Measurements from ENCODE around the gene UNCX.
"Not testable (repeated sequence)": the region's sequence is repeated elsewhere in the genome, so short reads cannot be mapped to it uniquely, and the experiment has no call there.

UNCX gene

DNA sequence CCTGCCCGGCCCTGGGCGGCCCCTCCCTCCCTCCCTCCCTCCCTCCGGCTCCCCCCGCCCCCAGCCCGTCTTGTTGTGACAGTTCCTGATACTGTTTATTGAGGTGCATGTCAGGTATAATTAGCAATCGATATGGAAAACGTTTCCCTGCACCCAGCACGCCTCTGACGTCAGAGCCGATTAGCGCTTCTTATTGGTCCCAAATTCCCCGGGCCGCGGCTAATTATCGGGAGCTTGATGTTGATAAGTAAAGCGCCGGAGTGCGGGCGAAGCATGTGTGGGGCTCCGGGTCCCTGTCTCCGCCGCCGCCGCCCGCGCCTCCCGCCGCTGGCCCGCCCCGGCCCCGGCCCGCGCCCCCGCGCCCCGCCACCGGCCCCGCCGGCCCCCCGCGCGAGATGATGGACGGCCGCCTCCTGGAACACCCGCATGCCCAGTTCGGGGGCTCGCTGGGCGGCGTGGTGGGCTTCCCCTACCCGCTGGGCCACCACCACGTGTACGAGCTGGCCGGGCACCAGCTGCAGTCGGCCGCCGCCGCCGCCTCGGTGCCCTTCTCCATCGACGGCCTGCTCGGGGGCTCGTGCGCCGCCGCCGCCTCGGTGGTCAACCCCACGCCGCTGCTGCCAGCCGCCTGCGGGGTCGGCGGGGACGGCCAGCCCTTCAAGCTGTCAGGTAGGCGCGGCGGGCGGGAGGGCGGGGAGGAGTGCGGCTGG is at the start of gene UNCX:
UNCX (plus strand) TSS at position 250 of the 710 bp plus-strand sequence; CDS start at position 396, 146 bp downstream.
- Mint-ChIP-seq H3K4me3 (no peak within 1 kb of the TSS), H3K27ac (peak within 1 kb of the TSS; percentile 79), H3K36me3 (peaks cover 1% of the 10 kb centered on the region), H3K9me3 (no peaks in the 10 kb centered on the region), H3K27me3 (peaks cover 15% of the 10 kb centered on the region), H3K4me1 (peaks cover 2% of the 10 kb centered on the region)
- no peak for DNase-seq (ENCODE audit: low spot score in 2 of 2)
- ATAC-seq (ENCODE audit: low read depth): no peak

GRCh38 chr7:1187127-1187526 is 45.5 kb upstream of the UNCX start:
- H3K36me3 Mint-ChIP-seq: peaks cover 4% of the 10 kb centered on the region
- peaks cover 5% of the 10 kb centered on the region for H3K4me1 Mint-ChIP-seq
- H3K9me3 Mint-ChIP-seq: peaks cover 5% of the 10 kb centered on the region
- no peak overlapping the region for H3K27ac Mint-ChIP-seq
- DNase-seq (ENCODE audit: low spot score in 2 of 2) (no peak), ATAC-seq (ENCODE audit: low read depth) (no peak)
- peaks cover 13% of the 10 kb centered on the region for H3K27me3 Mint-ChIP-seq
- no peak overlapping the region for H3K4me3 Mint-ChIP-seq

- ATAC-seq (ENCODE audit: low read depth) (no peak), DNase-seq (ENCODE audit: low spot score in 2 of 2) (no peak)
- Mint-ChIP-seq H3K36me3 (peaks cover 4% of the 10 kb centered on the region), H3K27me3 (peaks cover 18% of the 10 kb centered on the region), H3K9me3 (peaks cover 5% of the 10 kb centered on the region), H3K4me1 (peaks cover 7% of the 10 kb centered on the region), H3K27ac (peak overlapping the region; percentile 90), H3K4me3 (no peak overlapping the region)
Observed at GRCh38 chr7:1188720-1189294, 43.9 kb upstream of the UNCX start.

GRCh38 chr7:1189986-1190772 is 42.5 kb upstream of the UNCX start:
- peaks cover 18% of the 10 kb centered on the region for H3K27me3 Mint-ChIP-seq
- H3K4me3 Mint-ChIP-seq: no peak overlapping the region
- H3K27ac Mint-ChIP-seq: no peak overlapping the region
- ATAC-seq (ENCODE audit: low read depth) (no peak), DNase-seq (ENCODE audit: low spot score in 2 of 2) (no peak)
- peaks cover 4% of the 10 kb centered on the region for H3K36me3 Mint-ChIP-seq
- H3K9me3 Mint-ChIP-seq: peaks cover 5% of the 10 kb centered on the region
- peaks cover 7% of the 10 kb centered on the region for H3K4me1 Mint-ChIP-seq

DNA sequence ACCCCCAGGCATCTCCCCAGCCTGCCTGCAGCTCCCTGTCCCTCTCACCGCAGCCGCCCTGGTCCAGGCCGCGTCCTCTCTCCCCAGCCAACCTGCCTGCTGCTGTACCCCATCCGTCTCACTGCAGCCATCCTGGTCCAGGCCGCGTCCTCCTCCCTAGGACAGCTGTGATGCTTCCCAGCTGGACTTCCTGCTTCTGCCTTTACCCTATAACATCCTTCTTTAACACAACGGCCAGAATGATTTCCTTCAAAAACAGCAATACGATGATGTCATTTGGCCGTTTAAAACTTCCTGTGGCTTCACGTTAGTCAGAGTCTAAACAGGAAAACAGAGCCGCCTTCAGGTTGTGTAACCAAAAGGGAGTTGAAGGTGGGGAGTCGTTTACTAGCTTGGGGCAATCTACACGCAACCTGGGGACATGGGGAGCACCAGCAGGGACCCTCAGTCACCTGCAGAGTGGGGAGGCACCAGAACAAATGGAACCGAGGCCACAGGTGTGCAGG is 40.4 kb upstream of the UNCX start:
- peaks cover 7% of the 10 kb centered on the region for H3K4me1 Mint-ChIP-seq
- no peak overlapping the region for H3K4me3 Mint-ChIP-seq
- H3K27me3 Mint-ChIP-seq: peaks cover 18% of the 10 kb centered on the region
- peaks cover 5% of the 10 kb centered on the region for H3K9me3 Mint-ChIP-seq
- peaks cover 4% of the 10 kb centered on the region for H3K36me3 Mint-ChIP-seq
- H3K27ac Mint-ChIP-seq: no peak overlapping the region
- no peak for ATAC-seq (ENCODE audit: low read depth)
- DNase-seq (ENCODE audit: low spot score in 2 of 2): no peak

GRCh38 chr7:1193593-1194424 is 38.9 kb upstream of the UNCX start:
- Mint-ChIP-seq H3K9me3 (peaks cover under 1% of the 10 kb centered on the region), H3K27ac (no peak overlapping the region), H3K4me3 (no peak overlapping the region), H3K4me1 (peaks cover 3% of the 10 kb centered on the region), H3K27me3 (peaks cover 19% of the 10 kb centered on the region), H3K36me3 (no peaks in the 10 kb centered on the region)
- DNase-seq (ENCODE audit: low spot score in 2 of 2) (no peak), ATAC-seq (ENCODE audit: low read depth) (no peak)

GRCh38 chr7:1196441-1196840 is 36.2 kb upstream of the UNCX start:
- H3K4me1 Mint-ChIP-seq; H3K9me3 Mint-ChIP-seq; ATAC-seq (ENCODE audit: low read depth); H3K4me3 Mint-ChIP-seq; H3K27ac Mint-ChIP-seq; DNase-seq (ENCODE audit: low spot score in 2 of 2); H3K36me3 Mint-ChIP-seq: not testable (repeated sequence)
- peaks cover 12% of the 10 kb centered on the region for H3K27me3 Mint-ChIP-seq

DNA sequence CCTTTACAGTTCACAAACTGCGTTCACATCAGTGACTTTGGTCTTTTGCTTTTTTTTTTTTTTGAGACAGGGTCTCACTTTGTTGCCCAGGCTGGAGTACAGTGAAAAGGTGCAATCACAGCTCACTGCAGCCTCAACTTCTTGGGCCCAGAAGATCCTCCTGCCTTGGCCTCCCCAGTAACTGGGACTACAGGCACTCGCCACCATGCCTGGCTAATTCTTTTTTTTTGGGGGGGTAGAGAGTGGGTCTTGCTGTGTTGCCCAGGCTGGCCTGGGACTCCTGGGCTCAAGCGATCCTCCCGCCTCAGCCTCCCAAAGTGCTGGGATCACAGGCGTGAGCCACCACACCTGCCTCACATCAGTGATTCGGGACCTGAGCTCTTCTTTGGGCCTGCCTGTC is 35.7 kb upstream of the UNCX start:
- H3K4me3 Mint-ChIP-seq: no peak overlapping the region
- H3K36me3 Mint-ChIP-seq: no peaks in the 10 kb centered on the region
- DNase-seq (ENCODE audit: low spot score in 2 of 2) (no peak), ATAC-seq (ENCODE audit: low read depth) (no peak)
- peaks cover 3% of the 10 kb centered on the region for H3K4me1 Mint-ChIP-seq
- H3K27ac Mint-ChIP-seq: no peak overlapping the region
- H3K9me3 Mint-ChIP-seq: no peaks in the 10 kb centered on the region
- H3K27me3 Mint-ChIP-seq: peaks cover 11% of the 10 kb centered on the region

DNA sequence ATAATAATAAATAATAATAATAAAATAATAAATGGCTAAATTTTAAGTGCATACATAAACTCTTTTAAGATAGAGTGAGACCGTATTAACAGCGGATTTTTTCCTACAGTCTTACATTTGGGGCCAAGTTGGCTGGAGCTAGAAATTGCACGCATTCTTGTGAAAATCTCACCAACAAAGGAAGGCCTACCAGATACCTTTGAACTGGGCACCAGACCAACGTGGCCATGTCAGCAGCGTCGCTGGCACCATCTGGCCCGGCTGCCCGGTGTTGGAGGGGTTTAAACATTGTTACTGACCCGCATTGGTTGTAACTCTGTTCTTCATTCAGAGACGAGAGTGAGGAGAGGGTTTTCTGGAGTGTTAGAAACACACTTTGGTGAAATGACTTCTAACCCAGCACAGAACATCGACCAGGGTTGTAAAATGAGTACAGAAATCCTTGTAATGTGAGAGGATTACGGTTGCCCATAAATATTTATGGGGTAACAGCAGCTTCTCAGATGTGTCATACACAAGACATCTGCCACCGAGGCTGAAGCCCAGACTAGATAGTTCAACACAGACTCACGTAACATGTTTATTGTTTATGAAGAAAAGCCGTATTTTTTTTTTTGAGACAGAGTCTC is 34.6 kb upstream of the UNCX start:
- DNase-seq (ENCODE audit: low spot score in 2 of 2) (no peak), ATAC-seq (ENCODE audit: low read depth) (no peak)
- Mint-ChIP-seq H3K36me3 (no peaks in the 10 kb centered on the region), H3K4me3 (no peak overlapping the region), H3K27me3 (peaks cover 7% of the 10 kb centered on the region), H3K4me1 (no peaks in the 10 kb centered on the region), H3K27ac (no peak overlapping the region), H3K9me3 (no peaks in the 10 kb centered on the region)

DNA sequence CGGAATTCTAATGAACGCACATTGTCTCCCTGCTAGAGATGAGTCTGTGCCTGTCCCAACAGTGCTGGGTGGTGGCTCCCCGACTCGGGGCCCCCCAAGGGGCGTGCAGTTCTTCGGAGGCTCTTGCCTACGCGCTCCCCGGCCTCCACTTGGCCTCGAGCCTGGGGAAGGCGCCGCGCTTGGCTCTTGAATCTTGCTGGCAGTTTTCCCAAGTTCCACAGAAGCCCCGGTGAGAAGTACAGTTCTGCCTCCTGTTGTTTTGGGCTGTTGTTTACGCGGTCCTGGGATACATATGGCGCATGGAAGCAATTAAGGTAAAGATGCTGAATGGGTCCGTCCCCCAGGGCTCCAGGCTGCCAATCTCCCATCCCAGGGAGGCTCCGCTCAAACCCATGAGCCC is 32.6 kb upstream of the UNCX start:
- no peaks in the 10 kb centered on the region for H3K4me1 Mint-ChIP-seq
- no peak overlapping the region for H3K27ac Mint-ChIP-seq
- H3K4me3 Mint-ChIP-seq: no peak overlapping the region
- peaks cover 10% of the 10 kb centered on the region for H3K27me3 Mint-ChIP-seq
- no peak for ATAC-seq (ENCODE audit: low read depth)
- no peak for DNase-seq (ENCODE audit: low spot score in 2 of 2)
- no peaks in the 10 kb centered on the region for H3K9me3 Mint-ChIP-seq
- H3K36me3 Mint-ChIP-seq: no peaks in the 10 kb centered on the region

GRCh38 chr7:1201916-1202315 is 30.8 kb upstream of the UNCX start:
- no peak overlapping the region for H3K4me3 Mint-ChIP-seq
- no peaks in the 10 kb centered on the region for H3K36me3 Mint-ChIP-seq
- H3K27ac Mint-ChIP-seq: no peak overlapping the region
- peaks cover 6% of the 10 kb centered on the region for H3K27me3 Mint-ChIP-seq
- no peak for ATAC-seq (ENCODE audit: low read depth)
- no peak for DNase-seq (ENCODE audit: low spot score in 2 of 2)
- H3K9me3 Mint-ChIP-seq: no peaks in the 10 kb centered on the region
- no peaks in the 10 kb centered on the region for H3K4me1 Mint-ChIP-seq

DNA sequence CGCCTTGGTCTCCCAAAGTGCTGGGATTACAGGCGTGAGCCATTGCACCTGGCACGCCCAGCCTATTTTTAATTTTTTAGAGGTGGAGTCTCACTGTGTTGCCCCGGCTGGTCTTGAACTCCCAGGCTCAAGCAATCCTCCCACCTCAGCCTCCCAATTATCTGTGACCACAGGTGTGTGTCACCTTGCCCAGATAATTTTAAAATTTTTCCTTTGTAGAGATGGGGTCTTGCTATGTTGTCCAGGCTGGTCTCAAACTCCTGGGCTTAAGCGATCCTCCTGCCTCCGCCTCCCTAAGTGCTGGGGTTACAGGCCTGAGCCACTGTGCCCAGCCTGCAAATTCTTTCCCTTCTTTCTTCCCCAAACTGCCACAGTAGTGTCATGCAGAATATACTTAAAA is 29.8 kb upstream of the UNCX start:
- ATAC-seq (ENCODE audit: low read depth); H3K4me1 Mint-ChIP-seq; DNase-seq (ENCODE audit: low spot score in 2 of 2); H3K36me3 Mint-ChIP-seq; H3K4me3 Mint-ChIP-seq; H3K27me3 Mint-ChIP-seq; H3K27ac Mint-ChIP-seq; H3K9me3 Mint-ChIP-seq: not testable (repeated sequence)

GRCh38 chr7:1204460-1205140 is 28.1 kb upstream of the UNCX start:
- no peak overlapping the region for H3K4me3 Mint-ChIP-seq
- no peak for DNase-seq (ENCODE audit: low spot score in 2 of 2)
- no peaks in the 10 kb centered on the region for H3K36me3 Mint-ChIP-seq
- H3K27ac Mint-ChIP-seq: no peak overlapping the region
- no peaks in the 10 kb centered on the region for H3K9me3 Mint-ChIP-seq
- peaks cover 11% of the 10 kb centered on the region for H3K27me3 Mint-ChIP-seq
- no peak for ATAC-seq (ENCODE audit: low read depth)
- no peaks in the 10 kb centered on the region for H3K4me1 Mint-ChIP-seq
